NCI-H2107 treated with DMSO at 0.1 percent for 48 hours (cell line): Measurements from ENCODE around the gene VPS41.

Source experiments
- DNase-seq: peaks from one replicate; lab custom pipeline; 2025; ENCODE audit not compliant: unreplicated experiment; lab: John Stamatoyannopoulos, UW

The VPS41 gene

GRCh38 chr7:38907066-38907465 lies 1.9 kb downstream of the VPS41 start:
- DNase-seq: no peak

- no peak for DNase-seq
These were observed 3.8 kb downstream of the VPS41 start for GRCh38 chr7:38905056-38905759.

GRCh38 chr7:38903057-38903456 lies 5.9 kb downstream of the VPS41 start:
- DNase-seq: no peak

- no peak for DNase-seq
These were observed 6.5 kb downstream of the VPS41 start for GRCh38 chr7:38902449-38902848.

GRCh38 chr7:38893061-38893460 lies 15.9 kb downstream of the VPS41 start:
- no peak for DNase-seq

- no peak for DNase-seq
These were observed 18.4 kb downstream of the VPS41 start for GRCh38 chr7:38890597-38890996.

- no peak for DNase-seq
These were observed 19.0 kb downstream of the VPS41 start for GRCh38 chr7:38889872-38890432.

DNA sequence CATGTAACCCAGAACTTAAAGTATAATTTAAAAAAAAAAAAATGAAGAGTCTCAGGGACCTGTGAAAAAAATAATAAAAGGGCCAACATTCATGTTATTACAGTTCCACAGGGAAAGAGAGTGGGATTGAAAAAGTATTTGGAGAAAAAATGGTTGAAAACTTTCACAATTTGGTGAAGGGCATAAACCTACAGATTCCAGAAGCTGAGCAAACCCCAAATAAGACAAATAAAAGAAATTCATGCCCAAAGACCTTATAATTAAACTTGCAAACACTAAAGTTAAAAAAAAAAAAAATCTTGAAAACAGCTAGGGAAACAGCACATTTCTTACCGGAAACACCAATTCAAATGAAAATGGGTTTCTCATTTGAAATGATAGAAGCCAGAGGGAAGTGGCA lies 19.9 kb downstream of the VPS41 start:
- no peak for DNase-seq

- no peak for DNase-seq
These were observed 22.7 kb downstream of the VPS41 start for GRCh38 chr7:38886265-38886664.

GRCh38 chr7:38883706-38884105 lies 25.3 kb downstream of the VPS41 start:
- DNase-seq: no peak

GRCh38 chr7:38881947-38882684 lies 26.9 kb downstream of the VPS41 start:
- no peak for DNase-seq

- no peak for DNase-seq
These were observed 28.0 kb downstream of the VPS41 start for GRCh38 chr7:38881015-38881414.

GRCh38 chr7:38880454-38880853 lies 28.5 kb downstream of the VPS41 start:
- DNase-seq: no peak

DNA sequence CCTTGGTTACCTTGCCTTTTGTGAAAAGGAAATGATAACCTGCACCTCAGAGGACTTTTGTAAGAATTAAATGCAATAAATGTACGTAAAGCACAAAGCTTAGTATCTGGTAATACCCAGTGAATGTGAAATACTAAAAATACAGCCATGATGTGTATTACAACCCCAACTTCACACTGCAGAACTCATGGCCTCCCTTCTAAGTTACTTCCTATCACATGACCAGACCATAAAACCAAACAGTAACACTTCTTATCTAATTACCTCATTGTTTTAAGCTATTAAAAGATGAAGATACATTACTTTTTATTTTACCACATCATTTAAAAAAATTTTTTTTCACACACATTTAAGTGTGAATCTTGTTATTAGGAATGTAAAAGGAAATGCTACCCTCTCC lies 29.0 kb downstream of the VPS41 start:
- DNase-seq: no peak

GRCh38 chr7:38878694-38879457 lies 30.1 kb downstream of the VPS41 start:
- DNase-seq: no peak

GRCh38 chr7:38873433-38873832 lies 35.6 kb downstream of the VPS41 start:
- no peak for DNase-seq

DNA sequence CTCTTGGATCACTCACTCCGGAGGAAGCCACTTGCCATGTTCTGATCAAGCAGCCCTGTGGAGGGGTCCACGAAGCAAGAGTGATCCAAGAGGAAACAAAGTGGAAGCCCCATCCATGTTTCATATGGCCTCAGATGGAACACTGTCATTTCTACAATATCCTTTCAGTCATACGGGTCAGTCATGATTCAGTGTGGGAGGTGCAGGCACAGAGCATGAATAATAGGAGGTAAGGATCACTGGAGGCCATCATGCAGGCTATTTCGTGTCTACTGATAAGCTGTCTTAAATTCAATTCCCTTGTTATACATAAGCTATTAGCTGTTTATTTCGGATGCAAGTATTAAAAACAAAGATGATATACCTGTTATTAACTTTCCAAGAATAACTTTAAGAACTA lies 36.8 kb downstream of the VPS41 start:
- no peak for DNase-seq

- no peak for DNase-seq
These were observed 38.8 kb downstream of the VPS41 start for GRCh38 chr7:38870147-38870546.

DNA sequence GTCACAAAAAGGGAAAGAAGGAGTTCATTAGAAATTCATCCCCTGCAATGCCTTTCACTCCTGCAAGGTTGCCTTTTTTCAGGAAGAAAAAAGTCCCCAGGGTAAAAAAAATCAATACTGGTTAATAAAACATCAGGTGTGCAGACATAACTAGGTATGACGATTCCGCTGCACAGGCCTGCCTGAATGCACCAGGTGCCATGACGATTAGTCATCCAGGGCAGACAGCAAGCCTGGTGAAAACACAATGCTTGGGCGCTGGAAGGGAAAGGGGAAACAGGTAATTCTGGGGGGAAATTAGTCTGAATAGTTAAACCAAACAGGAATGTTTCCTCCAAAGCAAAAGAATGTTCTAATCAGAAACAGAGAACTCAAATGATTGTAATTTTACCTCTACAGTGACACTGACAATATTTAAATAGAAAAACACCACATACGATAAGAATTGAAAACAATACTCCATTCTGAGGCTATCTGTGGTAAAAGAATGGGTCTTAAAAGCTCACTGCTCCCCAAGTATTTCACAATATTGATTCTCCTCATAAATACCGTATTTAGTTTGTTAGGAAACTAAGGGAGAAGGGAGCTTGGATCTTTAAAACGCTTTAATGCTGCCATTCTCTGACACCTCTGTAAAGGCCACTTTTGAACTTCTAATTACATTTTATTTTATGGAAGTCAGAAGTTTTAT lies 45.2 kb downstream of the VPS41 start:
- DNase-seq: peak; percentile 95

DNA sequence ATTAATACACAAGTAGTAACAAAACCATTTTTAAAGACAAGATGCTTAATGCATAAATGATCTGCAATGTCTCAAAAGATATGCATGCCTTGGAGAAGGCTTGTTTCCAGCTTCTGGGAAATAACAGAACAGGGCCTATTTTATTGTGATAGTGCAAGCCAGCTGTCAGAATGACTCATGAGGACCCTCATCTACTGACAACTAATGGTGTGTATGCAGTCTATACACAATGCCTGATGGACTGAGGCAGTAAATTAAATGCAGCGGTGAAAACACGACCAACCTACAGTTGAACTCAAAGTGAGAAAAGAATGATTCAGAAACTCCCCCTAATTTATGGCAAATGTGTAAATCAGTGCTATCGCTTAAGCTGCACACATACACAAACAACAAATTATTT lies 46.3 kb downstream of the VPS41 start:
- DNase-seq: no peak

- DNase-seq: peak; percentile 28
These were observed 50.6 kb downstream of the VPS41 start for GRCh38 chr7:38858259-38858884.
